ENCODE results near the gene VPS16.

DNA sequence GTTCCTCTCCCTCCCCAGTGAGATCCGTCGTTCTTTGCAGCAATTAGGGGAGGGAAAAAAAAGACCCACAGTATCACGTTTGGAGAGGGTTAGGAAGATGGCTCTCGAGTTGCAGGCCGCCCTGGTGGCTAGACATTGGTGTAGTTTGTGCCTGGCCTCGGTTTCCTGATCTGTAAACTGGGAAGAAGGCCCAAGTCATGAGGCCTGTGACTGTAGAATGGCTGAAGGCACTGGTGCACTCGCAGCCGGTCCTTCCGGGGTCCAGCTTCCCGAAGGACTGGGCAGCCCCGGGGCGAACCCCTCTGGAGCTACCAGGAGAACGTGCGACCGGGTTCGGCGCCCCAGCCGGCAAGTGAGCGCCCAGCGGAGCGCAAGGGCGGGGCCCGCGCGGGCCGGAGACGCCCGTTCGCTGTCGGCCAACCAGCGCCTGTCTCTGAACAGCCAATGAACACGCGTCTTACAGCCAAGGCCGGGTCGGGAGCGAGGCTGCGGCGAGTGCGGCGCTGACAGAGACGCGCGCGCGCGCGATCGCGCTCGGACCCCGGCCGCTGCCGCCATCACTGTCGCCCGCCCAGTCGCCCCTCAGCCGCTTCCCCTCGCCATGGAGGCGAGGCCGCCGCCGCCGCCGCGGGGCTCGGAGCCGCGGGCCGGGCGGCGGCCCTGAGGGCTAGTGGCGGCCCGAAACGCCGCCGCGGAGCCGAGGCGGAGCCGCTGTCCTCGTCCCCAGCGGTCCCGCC lies 32.6 kb downstream of the VPS16 start, which contains the start of gene PTPRA:
- TF ChIP-seq, protein P1, sequence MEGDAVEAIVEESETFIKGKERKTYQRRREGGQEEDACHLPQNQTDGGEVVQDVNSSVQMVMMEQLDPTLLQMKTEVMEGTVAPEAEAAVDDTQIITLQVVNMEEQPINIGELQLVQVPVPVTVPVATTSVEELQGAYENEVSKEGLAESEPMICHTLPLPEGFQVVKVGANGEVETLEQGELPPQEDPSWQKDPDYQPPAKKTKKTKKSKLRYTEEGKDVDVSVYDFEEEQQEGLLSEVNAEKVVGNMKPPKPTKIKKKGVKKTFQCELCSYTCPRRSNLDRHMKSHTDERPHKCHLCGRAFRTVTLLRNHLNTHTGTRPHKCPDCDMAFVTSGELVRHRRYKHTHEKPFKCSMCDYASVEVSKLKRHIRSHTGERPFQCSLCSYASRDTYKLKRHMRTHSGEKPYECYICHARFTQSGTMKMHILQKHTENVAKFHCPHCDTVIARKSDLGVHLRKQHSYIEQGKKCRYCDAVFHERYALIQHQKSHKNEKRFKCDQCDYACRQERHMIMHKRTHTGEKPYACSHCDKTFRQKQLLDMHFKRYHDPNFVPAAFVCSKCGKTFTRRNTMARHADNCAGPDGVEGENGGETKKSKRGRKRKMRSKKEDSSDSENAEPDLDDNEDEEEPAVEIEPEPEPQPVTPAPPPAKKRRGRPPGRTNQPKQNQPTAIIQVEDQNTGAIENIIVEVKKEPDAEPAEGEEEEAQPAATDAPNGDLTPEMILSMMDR (IDR thresholded peaks at IDR 0.05; ENCODE audit: low read depth, low read length): no peak
- TF ChIP-seq, protein P2, sequence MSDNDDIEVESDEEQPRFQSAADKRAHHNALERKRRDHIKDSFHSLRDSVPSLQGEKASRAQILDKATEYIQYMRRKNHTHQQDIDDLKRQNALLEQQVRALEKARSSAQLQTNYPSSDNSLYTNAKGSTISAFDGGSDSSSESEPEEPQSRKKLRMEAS (IDR thresholded peaks at IDR 0.05; ENCODE audit: low read depth, low read length): peak; percentile 80
